Measurements from ENCODE around the gene CNRIP1.

DNA sequence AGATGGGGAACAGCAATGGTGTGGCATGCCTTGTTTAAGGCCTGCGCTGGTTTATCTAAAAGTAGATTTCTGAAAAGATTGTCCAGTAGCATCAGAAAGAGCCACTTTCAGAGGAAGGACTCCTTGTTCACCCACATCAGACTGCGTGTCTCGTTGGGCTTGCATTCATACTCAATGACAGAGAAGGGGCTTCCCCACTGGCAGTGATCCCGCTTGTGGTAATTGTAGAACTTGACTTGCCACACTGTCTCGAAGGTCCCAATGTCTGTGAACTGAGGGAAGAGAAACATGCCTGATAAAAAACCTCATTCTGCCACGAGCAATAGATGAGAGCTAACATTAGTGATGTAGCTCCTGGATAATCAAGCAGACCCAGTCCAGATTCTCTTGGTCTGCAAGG is 26.0 kb downstream of the CNRIP1 start:
- TF ChIP-seq BHLHE40 (IDR thresholded peaks at IDR 0.05; ENCODE audit: low read depth, low read length) (no peak), POLR2A (IDR thresholded peaks at IDR 0.05; ENCODE audit: low read depth, low read length) (no peak), RFX5 (IDR thresholded peaks at IDR 0.05; ENCODE audit: low read depth, low read length) (no peak), MAFK (IDR thresholded peaks at IDR 0.05; ENCODE audit: low read depth, low read length) (no peak), CHD1 (IDR thresholded peaks at IDR 0.05; ENCODE audit: low read depth, low read length) (no peak), RAD21 (IDR thresholded peaks at IDR 0.05; ENCODE audit: low read length) (no peak), RCOR1 (IDR thresholded peaks at IDR 0.05; ENCODE audit: insufficient replicate concordance, low read length) (no peak), CEBPB (IDR thresholded peaks at IDR 0.05; ENCODE audit: low read depth, low read length) (no peak), FOS (IDR thresholded peaks at IDR 0.05; ENCODE audit: low read depth, low read length) (no peak), NFE2L2 (IDR thresholded peaks at IDR 0.05; ENCODE audit: low read depth, low read length) (no peak), MAZ (IDR thresholded peaks at IDR 0.05; ENCODE audit: borderline replicate concordance, low read depth, low read length) (no peak)
- TF ChIP-seq, protein P1, sequence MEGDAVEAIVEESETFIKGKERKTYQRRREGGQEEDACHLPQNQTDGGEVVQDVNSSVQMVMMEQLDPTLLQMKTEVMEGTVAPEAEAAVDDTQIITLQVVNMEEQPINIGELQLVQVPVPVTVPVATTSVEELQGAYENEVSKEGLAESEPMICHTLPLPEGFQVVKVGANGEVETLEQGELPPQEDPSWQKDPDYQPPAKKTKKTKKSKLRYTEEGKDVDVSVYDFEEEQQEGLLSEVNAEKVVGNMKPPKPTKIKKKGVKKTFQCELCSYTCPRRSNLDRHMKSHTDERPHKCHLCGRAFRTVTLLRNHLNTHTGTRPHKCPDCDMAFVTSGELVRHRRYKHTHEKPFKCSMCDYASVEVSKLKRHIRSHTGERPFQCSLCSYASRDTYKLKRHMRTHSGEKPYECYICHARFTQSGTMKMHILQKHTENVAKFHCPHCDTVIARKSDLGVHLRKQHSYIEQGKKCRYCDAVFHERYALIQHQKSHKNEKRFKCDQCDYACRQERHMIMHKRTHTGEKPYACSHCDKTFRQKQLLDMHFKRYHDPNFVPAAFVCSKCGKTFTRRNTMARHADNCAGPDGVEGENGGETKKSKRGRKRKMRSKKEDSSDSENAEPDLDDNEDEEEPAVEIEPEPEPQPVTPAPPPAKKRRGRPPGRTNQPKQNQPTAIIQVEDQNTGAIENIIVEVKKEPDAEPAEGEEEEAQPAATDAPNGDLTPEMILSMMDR (conservative IDR thresholded peaks at IDR 0.05; ENCODE audit: low read depth, low read length) = no peak
- TF ChIP-seq, protein P2, sequence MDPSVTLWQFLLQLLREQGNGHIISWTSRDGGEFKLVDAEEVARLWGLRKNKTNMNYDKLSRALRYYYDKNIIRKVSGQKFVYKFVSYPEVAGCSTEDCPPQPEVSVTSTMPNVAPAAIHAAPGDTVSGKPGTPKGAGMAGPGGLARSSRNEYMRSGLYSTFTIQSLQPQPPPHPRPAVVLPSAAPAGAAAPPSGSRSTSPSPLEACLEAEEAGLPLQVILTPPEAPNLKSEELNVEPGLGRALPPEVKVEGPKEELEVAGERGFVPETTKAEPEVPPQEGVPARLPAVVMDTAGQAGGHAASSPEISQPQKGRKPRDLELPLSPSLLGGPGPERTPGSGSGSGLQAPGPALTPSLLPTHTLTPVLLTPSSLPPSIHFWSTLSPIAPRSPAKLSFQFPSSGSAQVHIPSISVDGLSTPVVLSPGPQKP (IDR thresholded peaks at IDR 0.05; ENCODE audit: borderline replicate concordance, low read depth, low read length) = no peak
- TF ChIP-seq, protein P3, sequence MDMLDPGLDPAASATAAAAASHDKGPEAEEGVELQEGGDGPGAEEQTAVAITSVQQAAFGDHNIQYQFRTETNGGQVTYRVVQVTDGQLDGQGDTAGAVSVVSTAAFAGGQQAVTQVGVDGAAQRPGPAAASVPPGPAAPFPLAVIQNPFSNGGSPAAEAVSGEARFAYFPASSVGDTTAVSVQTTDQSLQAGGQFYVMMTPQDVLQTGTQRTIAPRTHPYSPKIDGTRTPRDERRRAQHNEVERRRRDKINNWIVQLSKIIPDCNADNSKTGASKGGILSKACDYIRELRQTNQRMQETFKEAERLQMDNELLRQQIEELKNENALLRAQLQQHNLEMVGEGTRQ (IDR thresholded peaks at IDR 0.05; ENCODE audit: low read depth, low read length) = no peak
